Peyer's patch (tissue), 4 donors: ENCODE results near the gene BANK1.

ENCODE experiments used
- CTCF ChIP-seq, 6 experiments: fragments of 450-650 bp in 4 of 6; fragments of 200-600 bp in 2 of 6; sonication (generic) in 1 of 6; IDR thresholded peaks; one replicate each; pipeline ENCODE4 v1.5.1; 2017 to 2019; ENCODE audit warnings: antibody characterized with exemption in 6 of 6, mild to moderate bottlenecking in 3 of 6, moderate library complexity in 1 of 6
- POLR2A ChIP-seq, 2 donors: fragments of 450-650 bp; IDR thresholded peaks; one replicate each; pipeline ENCODE4 v1.5.1; 2017; ENCODE audit warnings: antibody characterized with exemption in 2 of 2, mild to moderate bottlenecking in 2 of 2, moderate library complexity in 2 of 2

GRCh38 chr4:101968364-101968763, 177.8 kb downstream of the BANK1 start:
- no peak for TF ChIP-seq CTCF (IDR thresholded peaks at IDR 0.05)
- no peak for TF ChIP-seq POLR2A (IDR thresholded peaks at IDR 0.05)
